DND-41 (cell line): ENCODE measurements around the gene SPSB1.

Experiments
- CTCF ChIP-seq: IDR thresholded peaks from 2 replicates; pipeline ENCODE4 v1.5.1; 2012; ENCODE audit warnings: borderline replicate concordance, low read length, moderate library complexity, mild to moderate bottlenecking; ENCODE audit not compliant: poor library complexity, severe bottlenecking; ENCODE audit errors: extremely low read depth
- EZH2 ChIP-seq: IDR thresholded peaks from 3 replicates; pipeline ENCODE4 v1.6.1; 2012; ENCODE audit warnings: borderline replicate concordance, low read depth, mild to moderate bottlenecking, moderate library complexity, low read length, inconsistent platforms; ENCODE audit not compliant: severe bottlenecking

GRCh38 chr1:9278585-9279153, 14.0 kb upstream of the SPSB1 start:
- no peak for TF ChIP-seq EZH2
- TF ChIP-seq CTCF: no peak
